GM19395 (cell line): ENCODE data around the gene TRAPPC11.
"Not testable (repeated sequence)": the region's sequence is repeated elsewhere in the genome, so short reads cannot be mapped to it uniquely, and the experiment has no call there.

Source experiments
- ATAC-seq: cut with Tn5 transposase; IDR thresholded peaks from one replicate; pipeline ENCODE4 v1.9.1; 2021; ENCODE audit warnings: mild to moderate bottlenecking, moderate library complexity; ENCODE audit not compliant: unreplicated experiment

The TRAPPC11 gene

DNA sequence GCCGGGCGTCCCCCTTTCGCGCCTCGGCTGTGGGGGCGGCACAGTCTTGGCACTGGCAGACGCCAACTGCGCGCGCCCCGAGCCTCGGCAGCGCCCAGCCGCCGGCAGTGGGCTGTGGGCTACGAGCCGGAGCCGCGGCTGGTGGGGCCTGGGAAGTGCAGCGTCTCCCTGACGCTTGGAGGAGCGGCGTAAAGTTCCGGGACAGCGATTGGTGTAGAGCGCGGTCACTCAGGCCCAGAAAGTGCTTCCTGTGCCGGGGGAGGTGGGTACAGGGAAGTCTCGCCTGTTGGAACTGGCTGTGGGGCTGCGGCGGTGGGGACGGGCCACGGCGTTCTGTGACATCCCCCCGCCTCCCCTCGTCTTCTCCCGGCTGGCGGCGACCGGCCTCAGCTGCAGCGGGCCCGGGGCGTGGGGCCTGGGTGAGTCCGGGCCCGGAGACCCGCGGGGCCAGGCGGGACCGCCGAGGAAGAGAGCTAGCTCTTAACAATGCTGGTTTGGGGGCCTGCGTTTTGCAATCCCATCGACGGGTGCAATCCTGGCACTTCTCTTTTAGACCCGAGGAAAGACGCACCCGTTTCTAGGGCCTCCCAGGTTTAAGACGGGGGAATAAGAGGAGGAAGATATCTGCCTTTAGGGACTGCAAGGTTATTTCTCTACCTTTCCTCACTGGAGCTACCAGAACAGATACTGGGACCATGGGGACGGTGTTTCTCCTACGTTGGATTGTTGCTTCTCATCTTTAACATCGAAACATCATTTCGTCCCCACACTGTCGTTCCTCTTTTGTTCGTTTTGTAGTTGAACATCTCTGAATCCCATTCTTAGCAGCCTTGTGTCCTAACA, at the start of gene TRAPPC11, which contains the start of gene RWDD4:
TRAPPC11 (plus strand) TSS at position 265 of the 843 bp plus-strand sequence. CDS start 4,575 bp downstream, outside the sequence.
RWDD4 (minus strand) TSS at position 157 of the 843 bp plus-strand sequence. CDS start 233 bp downstream, outside the sequence.
- ATAC-seq: peak; percentile 98

DNA sequence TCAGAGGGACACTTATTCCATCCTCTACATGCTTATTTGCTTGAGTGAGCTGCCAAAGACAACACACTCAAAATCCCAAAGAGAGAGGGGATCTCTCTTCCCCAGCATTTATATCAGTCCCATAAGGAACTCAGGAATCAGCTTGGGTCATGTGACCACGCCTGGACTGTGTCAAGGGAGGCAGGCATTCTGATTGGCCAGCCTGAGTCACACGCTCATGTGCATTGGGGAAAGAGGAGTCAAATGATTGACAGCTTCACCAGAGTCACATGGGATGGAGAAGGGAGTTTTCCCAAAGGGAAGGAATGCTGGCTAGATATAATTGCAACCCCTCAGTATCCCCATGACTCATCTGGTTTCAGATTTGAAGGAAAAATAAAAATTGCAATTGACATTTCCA, 49.1 kb upstream of the TRAPPC11 start:
- no peak for ATAC-seq

- no peak for ATAC-seq
These were observed 48.5 kb upstream of the TRAPPC11 start for GRCh38 chr4:183610613-183611012.

DNA sequence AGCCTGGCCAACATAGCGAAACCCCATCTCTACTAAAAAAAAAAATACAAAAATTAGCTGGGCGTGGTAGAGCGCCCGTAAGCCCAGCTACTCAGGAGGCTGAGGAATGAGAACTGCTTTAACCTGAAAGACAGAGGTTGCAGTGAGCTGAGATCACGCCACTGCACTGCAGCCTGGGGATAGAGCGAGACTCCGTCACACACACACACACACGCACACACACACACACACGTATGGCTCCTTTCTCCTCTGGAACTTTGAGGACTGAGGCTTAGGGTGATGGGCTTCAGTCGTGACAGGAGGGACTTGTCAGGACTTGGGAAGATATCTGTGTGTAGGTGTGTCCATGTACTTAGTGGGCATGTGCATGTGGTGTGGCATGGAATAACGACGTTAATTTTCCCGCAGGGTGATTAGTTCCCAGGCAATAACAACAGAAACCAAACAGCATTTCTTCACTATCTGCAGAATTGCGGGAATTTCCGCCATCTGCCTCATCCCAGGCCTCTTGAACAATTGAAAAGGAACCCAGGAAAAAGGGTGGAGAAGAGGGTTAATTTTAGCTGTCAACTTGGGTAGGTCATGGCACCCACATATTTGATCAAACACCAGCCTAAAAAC, 47.8 kb upstream of the TRAPPC11 start:
- ATAC-seq: no peak

GRCh38 chr4:183612329-183613250, 46.5 kb upstream of the TRAPPC11 start:
- ATAC-seq: no peak

GRCh38 chr4:183617075-183617474, 42.0 kb upstream of the TRAPPC11 start:
- ATAC-seq: no peak

DNA sequence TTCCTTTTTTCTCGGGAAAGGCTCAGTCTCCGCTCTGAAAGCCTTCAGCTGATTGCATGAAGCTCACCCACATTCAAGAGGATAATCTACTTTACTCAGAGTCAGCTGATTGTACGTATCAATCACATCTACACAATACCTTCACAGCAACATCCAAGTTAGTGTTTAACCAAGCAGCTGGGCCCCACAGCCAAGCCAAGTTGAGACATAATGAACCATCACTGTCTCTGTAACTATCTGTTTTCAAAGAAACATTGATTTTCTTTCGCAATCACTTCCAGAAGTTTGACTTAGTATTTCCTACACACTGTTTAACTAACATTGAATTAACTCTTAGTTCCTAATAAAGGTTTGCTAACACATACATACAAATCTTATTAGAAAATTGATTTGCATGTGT, 40.4 kb upstream of the TRAPPC11 start:
- no peak for ATAC-seq

DNA sequence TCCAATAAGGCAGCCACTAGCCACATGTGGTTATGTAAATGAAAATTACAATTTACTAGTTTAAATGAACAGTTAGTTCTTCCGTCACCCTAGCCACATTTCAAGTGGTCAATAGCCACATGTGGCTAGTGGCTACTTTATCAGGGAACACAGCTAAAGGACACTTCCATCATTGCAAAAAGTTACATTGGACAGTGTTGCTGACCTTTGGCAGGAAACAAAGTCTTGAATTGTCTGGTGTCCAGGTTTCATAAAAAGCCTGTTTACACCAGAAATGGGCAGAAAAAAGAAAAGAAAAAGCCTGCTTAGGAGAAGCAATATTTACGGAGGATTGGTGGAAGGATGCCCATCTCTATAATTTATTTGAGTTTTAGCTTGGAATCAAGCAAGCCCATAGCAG, 38.7 kb upstream of the TRAPPC11 start:
- ATAC-seq: no peak

DNA sequence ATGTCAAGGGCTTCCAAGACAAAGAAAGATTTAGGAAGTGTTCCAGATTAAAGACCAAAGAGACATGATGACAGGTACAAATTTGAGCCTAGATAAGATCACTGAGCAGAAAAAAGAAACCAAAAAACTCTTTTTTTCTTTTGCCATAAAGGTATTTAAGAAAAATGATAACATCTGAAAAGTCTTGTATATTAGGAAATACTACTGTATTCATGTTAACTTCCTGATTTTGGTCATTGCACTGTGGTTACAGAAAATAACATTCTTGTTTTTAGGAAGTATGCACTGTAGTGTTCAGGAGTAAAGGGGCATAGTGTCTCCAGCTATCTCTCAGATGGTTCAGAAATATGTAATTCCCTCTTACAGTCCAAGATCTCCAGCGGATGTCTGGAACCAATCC, 37.2 kb upstream of the TRAPPC11 start:
- ATAC-seq: no peak

- no peak for ATAC-seq
These were observed 34.5 kb upstream of the TRAPPC11 start for GRCh38 chr4:183624548-183624947.

- ATAC-seq: no peak
These were observed 32.9 kb upstream of the TRAPPC11 start for GRCh38 chr4:183626168-183626567.

GRCh38 chr4:183627286-183627685, 31.8 kb upstream of the TRAPPC11 start:
- ATAC-seq: not testable (repeated sequence)

GRCh38 chr4:183627979-183628588, 31.0 kb upstream of the TRAPPC11 start:
- ATAC-seq: no peak

DNA sequence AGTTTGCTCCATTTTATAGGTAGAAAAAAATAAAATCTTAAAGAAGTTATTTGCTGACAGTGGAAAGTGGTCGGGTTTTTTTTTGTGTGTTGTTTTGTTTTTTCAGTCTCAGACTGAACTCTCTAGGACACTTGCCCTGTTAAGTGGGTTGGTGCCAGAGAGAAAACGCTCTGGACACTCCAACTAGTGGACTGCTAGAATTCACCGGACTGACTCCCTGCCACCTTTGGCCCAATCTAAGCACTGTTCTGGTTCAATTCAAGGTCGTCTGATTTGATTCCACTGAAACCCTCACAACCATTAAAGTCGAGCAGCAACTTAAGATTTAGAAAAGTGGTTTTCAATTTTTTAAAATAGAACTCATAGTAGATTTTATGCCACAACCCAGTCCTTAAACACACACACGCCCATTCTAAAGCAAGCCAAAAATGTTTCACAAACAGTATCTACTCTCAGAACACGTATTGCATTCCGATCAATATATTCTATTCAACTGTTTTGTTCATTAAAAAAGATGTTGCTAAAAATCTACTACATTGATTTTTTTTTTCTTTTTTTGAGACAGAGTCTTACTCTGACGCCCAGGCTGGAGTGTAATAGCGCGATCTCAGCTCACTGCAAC, 27.4 kb upstream of the TRAPPC11 start:
- ATAC-seq: no peak

DNA sequence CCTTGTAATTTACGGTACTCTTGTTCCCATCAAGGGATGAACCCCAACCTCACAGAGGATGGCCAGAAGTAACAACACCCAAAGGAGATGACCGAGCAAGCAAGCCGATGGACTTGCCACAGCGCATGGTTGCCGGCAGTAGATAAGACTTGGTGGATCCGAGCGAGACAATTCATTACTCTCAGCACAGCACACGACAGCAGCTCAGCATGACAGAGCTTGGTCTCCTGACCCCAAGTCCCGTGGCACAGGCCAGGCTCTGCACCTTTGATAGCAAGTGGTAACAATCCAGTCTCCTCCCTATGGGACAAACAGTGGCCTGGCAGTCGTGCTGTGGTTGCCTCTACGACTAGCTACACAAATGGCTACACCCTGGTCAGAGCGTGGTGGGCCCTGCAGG, 26.4 kb upstream of the TRAPPC11 start:
- ATAC-seq: no peak

- no peak for ATAC-seq
These were observed 25.4 kb upstream of the TRAPPC11 start for GRCh38 chr4:183633476-183634400.

- ATAC-seq: no peak
These were observed 23.8 kb upstream of the TRAPPC11 start for GRCh38 chr4:183635321-183635720.

DNA sequence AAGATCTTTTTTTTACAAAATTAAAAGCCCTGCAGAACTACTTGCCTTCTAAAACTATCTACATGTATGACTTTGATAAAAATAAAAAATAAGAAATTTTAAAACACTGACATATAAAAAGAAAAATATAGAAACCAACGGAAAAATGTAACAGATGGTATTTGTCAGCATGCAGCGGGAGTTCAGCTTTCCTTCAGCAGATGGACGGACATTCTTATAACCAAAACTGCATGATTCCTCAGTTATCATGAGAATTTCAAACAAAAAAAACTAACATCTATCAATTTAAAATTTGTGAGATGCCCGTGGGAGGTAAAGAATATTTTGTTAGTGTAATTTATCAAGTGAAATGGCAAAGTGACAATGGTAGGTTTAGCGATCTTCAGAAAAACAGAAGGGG, 23.4 kb upstream of the TRAPPC11 start:
- ATAC-seq: no peak

GRCh38 chr4:183636503-183636902, 22.6 kb upstream of the TRAPPC11 start:
- no peak for ATAC-seq
